Stimulated activated CD4-positive, alpha-beta T cell treated with anti-CD3 and anti-CD28 coated beads, Interleukin-2, amount 100 ng/mL, for 4 hours (primary cell): ENCODE data around the gene ZMYND15.

Experiments
- DNase-seq: peaks from one replicate; pipeline ENCODE4 v3.0.0-alpha.2; 2020; ENCODE audit warnings: low read depth

Gene ZMYND15

GRCh38 chr17:4742629-4743028 is 3.0 kb downstream of the ZMYND15 start:
- DNase-seq: no peak

DNA sequence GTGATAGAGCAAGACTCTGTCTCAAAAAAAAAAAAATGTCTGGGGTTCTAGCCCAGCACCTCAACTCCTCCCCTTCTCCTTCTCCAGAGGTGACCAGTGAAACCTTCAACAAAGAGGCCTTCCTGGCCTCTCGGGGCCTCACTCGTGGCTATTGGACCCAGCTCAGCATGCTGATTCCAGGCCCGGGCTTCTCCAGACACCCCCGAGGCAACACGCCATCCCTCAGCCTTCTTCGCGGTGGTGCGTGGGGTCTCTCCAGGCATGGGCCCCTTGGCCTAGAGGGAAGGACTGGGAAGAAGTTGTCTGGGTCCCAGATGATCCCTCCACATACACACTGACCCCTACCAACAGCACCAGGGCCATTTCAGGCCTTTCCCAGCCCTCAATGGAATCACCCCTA is 3.6 kb downstream of the ZMYND15 start:
- no peak for DNase-seq

DNA sequence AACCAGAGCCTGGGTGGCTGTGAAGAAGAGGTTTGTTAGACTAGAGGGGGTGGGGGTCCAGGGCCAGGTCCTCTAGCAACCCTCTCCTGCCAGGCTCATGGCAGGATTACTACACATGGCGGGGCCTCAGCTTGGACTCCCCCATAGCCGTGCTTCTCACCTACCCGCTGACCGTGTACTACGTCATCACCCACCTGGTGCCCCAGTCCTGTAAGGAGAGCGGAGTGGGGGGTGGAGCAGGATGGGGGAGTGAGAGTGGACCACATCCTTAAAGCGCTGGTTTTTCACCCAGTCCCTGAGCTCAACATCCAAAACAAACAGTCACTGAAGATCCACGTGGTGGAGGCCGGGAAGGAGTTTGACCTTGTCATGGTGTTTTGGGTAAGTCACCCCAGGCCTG is 4.3 kb downstream of the ZMYND15 start:
- DNase-seq: no peak

DNA sequence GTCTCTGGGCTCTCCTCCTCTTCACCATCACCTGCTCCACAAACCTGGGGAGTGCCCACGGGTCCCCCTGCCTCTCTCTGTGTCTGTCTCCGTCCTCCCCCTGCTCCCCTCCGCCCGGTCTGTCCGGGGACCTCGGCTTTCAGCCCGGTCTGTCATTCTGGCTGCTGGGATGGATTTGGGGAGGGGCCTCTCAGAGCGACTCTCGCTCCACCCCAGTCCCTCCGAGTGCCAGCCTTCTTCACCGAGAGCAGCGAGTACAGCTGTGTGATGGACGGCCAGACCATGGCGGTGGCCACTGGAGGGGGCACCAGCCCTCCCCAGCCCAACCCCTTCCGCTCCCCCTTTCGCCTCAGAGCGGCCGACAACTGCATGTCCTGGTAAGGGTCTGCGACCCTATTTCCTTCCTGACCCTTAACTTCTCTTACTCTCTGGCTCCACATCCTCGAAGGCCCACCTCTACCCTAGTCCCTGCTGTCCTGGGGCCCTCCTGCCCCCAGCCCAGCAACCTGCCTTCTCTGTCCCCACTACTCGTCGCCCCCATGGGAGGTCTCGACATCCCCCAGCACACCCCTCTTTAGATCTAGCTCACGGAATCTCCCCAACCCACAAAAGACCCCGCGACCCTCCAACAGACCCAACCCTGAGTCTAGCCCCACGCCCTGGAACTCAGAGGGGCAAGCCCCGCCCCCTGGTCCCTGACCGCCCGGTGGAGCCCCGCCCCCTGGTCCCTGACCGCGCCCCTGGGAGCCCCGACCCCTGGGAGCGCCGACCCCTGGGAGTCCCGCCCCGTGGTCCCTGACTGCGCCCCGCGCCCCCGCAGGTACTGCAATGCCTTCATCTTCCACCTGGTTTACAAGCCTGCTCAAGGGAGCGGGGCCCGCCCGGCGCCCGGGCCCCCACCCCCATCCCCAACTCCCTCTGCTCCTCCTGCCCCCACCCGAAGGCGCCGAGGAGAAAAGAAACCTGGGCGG is 5.7 kb downstream of the ZMYND15 start:
- no peak for DNase-seq

GRCh38 chr17:4747847-4748246 is 8.2 kb downstream of the ZMYND15 start:
- DNase-seq: no peak

DNA sequence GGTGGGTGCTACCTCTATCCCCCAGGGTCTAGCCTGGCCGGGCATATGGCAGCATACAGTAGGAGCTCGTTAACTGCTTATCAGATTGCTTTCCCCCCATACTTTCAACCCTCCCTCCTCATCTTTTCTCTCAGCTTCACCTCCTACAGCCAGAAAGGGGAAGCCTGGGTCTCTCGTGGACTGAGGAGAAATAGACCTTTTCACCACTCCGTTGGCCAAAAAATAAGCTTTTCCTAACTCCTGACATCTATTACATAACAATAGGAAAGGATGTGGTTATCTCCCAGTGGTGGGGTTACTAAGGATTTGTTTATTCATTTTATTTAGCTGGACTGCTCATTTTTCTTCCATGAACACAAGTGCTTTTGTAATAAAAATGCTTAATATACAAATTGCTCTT is 9.1 kb downstream of the ZMYND15 start:
- DNase-seq: no peak

GRCh38 chr17:4750606-4751005 is 11.0 kb downstream of the ZMYND15 start:
- no peak for DNase-seq

- no peak for DNase-seq
Measured at GRCh38 chr17:4751932-4752331, 12.3 kb downstream of the ZMYND15 start.

- no peak for DNase-seq
Measured at GRCh38 chr17:4753392-4753791, 13.8 kb downstream of the ZMYND15 start.

DNA sequence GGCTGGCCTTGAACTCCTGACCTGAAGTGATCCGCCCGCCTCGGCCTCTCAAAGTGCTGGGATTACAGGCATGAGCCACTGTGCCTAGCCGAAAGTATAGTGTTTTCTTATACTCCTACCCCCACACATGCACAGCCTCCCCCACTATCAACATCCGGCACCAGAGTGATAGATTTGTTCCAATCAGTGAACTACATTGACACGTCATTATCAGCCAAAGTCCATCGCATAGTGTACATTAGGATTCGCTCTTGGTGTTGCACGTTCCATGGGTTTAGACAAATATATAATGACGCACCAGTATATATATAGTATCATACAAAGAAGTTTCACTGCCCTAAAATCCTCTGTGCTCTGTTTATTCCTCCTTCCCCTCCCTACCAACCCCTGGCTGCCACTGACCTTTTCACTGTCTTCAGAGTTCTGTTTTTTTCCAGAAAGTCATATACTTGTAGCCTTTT is 20.2 kb downstream of the ZMYND15 start:
- DNase-seq: no peak

DNA sequence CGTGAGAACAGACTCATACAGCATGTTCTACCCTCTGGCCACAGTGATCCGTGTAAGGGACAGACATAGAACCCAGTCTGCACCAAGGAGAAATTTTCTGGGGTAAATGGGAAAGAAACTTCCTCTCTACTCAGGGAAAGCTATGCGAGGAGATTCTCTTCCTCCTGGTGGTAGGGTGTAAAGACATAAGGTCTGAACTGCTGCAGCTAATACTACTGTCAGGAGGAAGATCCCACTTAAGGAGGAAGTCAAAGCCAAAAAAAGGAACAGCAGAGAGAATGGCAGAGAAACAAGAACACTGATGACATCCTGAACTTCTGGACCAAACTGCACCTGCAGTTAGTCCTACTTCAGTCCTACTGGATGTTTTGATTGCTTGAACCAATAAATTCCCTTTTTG is 25.0 kb downstream of the ZMYND15 start:
- DNase-seq: no peak

DNA sequence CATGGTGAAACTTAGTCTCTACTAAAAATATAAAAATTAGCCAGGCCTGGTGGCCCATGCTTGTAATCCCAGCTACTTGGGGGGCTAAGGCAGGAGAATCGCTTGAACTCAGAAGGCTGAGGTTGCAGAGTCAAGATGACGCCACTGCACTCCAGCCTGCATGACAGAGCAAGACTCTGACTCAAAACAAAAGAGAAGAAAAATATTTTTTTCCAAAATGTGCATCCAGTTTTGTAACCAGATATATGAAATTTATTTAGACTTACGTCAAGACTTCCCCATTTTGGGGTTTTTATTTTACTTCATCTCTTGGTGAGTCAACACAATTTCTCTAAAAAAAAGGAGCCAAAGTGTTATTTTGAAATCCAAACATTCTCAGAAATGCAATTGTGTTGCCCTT is 26.6 kb downstream of the ZMYND15 start:
- DNase-seq: no peak

DNA sequence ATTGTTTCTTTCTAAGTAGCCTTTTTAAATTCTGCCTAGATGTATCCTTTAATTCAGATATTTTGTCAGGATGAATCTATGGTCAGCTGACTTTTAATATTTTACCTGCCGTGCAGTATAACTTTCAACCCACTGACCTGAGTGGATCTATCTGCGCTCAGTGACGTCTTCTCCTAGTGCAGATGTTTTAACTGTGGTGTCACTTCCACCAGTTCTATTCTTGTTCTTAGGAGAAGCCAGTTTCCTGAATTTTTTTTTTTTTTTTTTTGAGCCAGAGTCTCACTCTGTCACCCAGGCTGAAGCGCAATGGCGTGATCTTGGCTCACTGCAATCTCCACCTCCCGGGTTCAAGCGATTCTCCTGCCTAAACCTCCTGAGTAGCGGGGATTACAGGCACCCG is 27.1 kb downstream of the ZMYND15 start:
- no peak for DNase-seq

GRCh38 chr17:4768298-4768697 is 28.7 kb downstream of the ZMYND15 start:
- no peak for DNase-seq

- DNase-seq: no peak
Measured at GRCh38 chr17:4769628-4770027, 30.0 kb downstream of the ZMYND15 start.

- DNase-seq: no peak
Measured at GRCh38 chr17:4771519-4772234, 32.0 kb downstream of the ZMYND15 start, which contains the start of gene TM4SF5. Gene TM4SF5, plus strand, starts transcription at chr17:4771886. Its CDS starts 37 bp downstream, at chr17:4771923.

- DNase-seq: no peak
Measured at GRCh38 chr17:4772235-4772613, 32.6 kb downstream of the ZMYND15 start.

- no peak for DNase-seq
Measured at GRCh38 chr17:4777969-4778760, 38.5 kb downstream of the ZMYND15 start.

DNA sequence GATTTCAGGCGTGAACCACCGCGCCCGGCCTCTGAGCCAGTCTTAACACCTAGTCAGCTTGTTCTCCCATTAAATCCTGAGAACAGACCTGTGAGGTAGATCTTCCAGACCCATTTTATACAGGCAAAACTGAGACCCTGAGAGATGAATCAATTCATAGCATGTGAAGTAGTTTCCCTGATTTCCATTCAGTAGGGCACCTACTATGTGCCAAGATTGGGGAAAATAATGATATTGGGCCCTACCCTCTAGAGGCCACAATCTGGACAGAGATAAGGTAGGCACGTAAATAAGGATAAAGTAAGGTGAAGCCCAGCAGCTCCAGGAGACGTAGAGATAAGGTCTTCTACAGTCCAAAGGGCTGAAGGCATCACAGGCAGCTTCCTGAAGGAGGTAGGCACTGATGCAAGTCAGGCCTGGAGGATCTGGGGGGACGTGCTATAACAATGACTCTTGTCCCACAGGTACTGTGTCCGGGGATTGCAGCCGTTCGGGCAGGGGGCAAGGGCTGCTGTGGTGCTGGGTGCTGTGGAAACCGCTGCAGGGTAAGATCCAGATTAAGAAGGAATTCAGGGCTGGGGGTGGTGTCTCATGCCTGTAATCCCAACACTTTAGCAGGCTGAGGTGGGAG is 40.8 kb downstream of the ZMYND15 start:
- no peak for DNase-seq

GRCh38 chr17:4782652-4783051 is 43.0 kb downstream of the ZMYND15 start:
- no peak for DNase-seq

GRCh38 chr17:4785311-4786105 is 45.9 kb downstream of the ZMYND15 start:
- no peak for DNase-seq
